Activated CD8-positive, alpha-beta memory T cell treated with anti-CD3 and anti-CD28 coated beads, Interleukin-2, amount 50 U/mL, for 1 hour (primary cell): ENCODE measurements around the gene CALML3.

Source experiments
- DNase-seq: peaks from one replicate; pipeline ENCODE4 v3.0.0-alpha.2; 2020; ENCODE audit errors: extremely low read depth

CALML3 gene

DNA sequence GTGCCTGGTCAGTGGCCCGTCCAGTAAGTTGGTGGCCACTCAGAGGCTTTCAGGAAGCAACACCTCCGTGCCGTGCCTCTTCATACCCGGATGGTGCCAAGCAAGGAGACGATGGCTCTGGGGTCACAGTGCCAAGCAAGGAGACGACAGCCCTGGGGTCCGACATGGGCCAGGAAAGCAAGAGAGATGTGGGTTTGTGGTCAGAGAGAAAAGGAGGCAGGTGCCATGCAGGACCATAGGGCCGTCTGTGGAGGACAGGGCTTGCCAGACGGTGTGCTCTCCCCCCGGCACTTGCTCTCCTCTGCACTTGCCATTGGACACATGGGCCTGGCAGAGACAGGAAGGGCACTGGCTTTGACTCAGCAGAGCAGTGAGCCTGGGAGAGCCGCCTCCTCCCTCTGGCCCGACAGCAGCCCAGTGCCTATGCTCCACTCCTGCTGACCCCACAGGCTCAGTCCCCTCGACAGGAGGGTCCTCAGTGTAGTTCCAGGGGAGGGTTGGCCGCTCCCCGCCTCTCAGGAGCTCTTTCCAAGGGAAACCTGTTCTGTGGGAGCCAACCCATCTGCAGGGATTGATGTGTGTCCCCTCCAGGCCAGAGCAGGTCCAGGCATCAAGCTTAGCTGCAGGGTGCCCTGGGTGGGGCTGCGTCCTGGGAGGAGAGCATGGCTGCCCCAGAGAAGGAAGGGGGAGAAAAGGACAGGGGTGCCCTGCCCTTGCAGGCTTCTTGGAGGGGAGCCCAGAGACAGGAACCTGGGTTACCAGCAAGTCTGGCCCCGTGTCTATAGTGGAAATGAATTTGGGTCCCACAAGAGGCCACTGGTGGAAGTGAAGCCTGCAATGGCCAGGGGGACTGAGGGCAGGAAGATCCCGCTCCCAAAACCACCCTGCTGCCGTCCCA, 17.8 kb upstream of the CALML3 start:
- DNase-seq, result no peak

DNA sequence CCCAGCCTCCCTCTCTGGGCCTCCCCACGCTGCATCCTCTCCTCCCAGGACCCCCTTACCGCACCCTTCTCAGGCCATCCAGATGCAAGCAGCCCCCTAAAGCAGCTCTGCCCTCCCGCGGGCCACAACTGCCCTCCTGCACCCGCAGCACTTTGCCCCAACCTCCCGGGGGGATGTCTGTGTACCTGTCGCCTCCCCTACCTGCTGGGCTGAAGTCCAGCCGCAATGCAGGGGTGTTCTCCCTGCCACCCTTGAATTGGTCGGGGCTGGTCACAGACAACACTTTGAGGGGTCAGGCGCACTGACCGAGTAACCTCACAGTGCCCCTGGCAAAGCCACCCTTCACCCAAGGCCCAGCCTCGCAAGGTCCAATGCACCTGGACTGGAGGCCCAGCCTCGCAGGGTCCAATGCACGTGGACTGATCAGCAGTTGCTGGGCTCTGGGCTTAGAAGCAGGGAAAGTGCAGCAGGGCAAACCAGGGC, 17.1 kb upstream of the CALML3 start:
- DNase-seq, result no peak

DNA sequence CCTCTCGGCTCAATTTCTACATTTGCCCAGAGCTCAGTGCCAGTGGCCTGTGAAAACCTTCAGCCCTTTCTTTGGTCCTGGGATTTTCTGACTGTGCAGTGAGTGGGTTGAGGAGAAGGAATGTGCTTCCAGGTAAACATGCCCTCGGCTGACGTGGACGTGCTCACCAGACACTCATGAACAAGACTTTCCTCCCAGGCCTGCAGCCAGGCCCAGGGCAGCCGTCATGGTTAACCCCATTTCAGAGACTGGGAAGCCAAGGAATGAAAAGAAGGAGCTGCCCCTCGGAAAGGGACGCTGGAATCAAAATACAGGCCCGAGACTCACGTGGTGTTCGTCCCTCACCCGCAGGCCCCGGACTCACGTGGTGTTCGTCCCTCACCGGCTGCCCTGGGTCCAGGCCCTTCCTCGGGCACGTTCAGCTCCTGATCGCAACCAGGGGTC, 16.6 kb upstream of the CALML3 start:
- no peak for DNase-seq

DNA sequence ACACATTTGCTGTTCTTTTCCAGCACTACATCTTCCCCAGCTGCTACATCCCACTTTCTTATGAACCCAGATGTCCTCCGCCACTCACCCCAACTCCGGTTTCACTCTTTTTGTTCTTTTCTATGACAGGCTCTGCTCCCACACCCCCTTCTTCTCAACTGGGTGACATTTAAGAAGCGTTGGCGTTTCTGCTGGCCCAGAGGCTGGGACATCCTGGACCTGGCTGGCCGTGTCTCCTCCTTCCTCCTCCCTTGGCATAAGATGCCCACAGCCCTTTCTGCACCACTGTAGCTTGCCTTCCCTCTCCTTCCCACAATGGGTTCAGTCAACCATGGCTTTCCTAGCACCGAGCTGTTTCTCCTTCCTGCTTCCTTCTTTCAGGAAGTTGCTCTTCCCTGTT, 16.0 kb upstream of the CALML3 start:
- no peak for DNase-seq

GRCh38 chr10:5509236-5509635, 15.5 kb upstream of the CALML3 start:
- DNase-seq, result no peak

DNA sequence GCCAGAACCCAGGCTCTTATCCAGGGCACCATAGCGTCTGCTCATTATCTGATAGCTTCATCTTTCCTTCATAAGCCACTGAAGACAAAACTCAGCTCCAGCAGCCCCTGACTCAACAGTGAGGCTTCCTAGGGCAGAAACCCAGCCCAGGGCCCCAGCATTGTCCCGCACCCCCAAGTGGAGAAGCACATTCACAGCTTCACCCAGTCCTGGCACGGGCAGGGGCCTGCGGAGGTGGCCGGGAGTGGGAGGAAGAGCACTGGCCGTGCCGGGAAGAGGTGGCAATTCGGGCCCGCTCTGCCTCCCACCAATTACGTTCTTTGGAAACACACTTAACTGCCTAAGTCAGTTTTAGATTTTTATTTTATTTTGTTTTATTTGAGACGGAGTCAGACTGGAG, 15.1 kb upstream of the CALML3 start:
- no peak for DNase-seq

DNA sequence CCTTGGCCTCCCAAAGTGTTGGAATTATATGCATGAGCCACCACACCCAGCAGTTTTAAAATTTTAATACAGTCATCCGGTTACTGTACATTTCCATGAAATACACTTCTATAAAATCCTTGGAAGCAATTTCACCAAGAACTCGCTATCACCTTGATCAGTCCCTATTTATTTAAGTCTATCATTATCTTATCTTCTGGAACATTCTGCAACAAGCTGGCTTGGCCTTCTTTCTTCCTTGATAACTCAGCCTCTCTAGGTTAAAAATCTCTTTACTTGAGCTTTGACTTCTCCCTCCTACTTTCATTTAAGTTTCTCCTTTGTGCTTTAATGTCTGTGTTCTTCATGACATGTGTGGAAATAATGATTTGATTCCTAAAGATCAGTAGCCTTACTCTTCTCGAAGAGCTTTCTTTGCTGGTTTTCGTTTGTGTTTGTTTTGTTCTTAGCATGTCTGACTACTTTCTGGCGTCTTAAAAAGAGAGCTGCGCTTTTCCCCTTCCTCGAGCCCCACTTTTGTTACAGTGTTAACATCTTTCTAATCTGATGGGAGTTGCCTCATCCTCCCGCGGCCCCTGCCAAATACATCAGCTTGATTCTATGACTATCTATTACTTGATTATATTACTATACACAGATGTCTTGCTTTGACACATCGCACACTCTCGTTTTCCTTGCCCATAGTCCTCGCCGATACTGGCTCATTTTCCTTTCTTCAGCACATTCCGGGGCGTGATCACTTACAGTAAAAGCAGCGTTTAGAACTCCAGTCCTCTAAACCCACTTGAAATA, 14.3 kb upstream of the CALML3 start:
- DNase-seq, result no peak

- DNase-seq, result no peak
Measured at GRCh38 chr10:5511231-5511884, 13.4 kb upstream of the CALML3 start.

GRCh38 chr10:5511885-5512280, 12.9 kb upstream of the CALML3 start:
- DNase-seq, result no peak

GRCh38 chr10:5512331-5512730, 12.4 kb upstream of the CALML3 start:
- no peak for DNase-seq

GRCh38 chr10:5512881-5513612, 11.7 kb upstream of the CALML3 start:
- no peak for DNase-seq

DNA sequence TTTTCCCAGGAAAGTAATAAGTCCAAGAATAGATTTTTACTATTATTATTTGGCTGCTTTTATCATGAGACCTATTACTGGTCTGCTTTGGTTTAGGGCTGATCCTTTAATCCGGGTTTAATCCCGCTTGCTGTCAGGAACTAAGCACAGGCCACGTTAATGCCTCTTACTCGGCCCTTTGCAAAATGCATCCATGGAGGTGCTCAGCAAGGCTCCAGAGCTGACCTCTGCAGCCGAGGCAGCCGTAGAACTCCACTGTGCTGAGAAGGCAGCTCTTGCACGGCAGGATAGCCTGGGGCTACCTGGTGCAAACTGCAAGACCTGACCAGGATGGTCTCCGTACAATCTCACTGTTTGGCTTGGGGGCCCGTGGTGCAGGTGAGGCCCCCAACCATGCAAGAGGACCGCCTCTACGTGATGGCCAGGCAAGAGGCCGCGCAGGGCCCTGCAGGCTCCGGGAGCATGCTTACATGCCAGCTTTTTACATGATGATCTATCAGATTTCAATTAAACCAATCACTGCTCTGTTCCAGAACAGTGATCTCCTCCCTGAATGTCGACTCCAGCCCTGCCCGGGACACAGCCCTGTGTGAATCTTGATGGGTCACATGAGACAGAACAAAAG, 10.4 kb upstream of the CALML3 start:
- no peak for DNase-seq

DNA sequence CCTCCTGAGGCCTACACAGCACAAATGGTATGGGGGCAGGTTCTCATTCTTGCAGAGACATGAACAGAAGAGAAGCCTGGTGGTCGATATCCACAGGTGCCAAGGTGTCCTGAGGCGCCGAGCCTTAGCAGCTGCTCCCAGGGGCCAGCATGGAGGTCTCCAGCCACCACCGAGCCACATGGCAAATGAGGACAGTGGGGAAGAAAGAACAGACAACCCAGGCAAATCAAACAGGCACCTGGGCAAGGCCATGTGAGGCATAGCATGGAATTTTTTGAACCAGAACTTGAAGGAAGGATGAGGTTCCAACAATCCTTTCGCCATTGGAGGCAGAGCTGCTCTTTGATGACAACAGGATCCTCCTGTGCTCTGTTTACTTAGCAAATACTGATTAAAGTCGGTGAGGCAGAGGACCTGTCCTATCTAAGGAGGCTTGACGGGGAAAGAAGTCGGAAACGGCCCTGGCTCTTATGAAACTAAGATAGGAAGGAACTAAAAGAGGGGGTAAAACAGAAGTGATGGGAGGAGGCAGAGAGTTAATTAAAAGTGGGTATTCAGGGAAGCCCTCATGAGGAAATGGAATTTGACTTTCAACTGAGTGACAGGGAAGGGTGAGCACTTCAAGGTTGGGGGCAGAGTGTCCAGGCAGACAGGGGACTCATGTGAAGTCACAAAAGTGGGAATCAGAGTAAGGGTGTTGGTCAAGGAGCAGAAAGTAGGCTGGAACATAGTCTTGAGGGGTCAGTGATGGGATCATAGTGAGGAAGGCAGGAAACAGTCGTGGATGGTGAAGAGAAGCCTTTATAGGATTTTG, 8.6 kb upstream of the CALML3 start:
- no peak for DNase-seq

- DNase-seq, result no peak
Measured at GRCh38 chr10:5517546-5517945, 7.2 kb upstream of the CALML3 start.

DNA sequence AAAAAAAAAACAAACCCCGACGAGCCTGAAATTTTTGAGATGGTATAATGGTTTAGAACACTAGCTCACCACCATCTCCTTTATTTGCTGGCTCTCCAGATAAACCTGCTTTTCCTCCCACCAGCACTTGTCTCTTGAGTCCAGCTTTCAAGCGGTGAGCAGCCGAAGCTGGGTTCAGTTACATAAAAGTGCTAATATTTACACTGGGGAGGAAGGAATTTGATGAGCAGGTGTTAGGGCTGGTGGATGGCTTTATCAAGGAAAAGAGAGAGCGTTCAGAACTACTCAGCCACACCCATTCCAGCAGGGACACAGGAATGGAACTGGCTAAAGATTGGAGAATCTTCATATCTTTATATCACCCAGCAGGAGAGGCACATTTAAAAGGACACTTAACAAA, 6.6 kb upstream of the CALML3 start:
- no peak for DNase-seq

- no peak for DNase-seq
Measured at GRCh38 chr10:5519054-5519453, 5.7 kb upstream of the CALML3 start.

- DNase-seq, result no peak
Measured at GRCh38 chr10:5522913-5523560, 1.7 kb upstream of the CALML3 start.

GRCh38 chr10:5523796-5524574, 776 bp upstream of the CALML3 start:
- no peak for DNase-seq
